ENCODE data around the gene LMBR1L.

The LMBR1L gene

DNA sequence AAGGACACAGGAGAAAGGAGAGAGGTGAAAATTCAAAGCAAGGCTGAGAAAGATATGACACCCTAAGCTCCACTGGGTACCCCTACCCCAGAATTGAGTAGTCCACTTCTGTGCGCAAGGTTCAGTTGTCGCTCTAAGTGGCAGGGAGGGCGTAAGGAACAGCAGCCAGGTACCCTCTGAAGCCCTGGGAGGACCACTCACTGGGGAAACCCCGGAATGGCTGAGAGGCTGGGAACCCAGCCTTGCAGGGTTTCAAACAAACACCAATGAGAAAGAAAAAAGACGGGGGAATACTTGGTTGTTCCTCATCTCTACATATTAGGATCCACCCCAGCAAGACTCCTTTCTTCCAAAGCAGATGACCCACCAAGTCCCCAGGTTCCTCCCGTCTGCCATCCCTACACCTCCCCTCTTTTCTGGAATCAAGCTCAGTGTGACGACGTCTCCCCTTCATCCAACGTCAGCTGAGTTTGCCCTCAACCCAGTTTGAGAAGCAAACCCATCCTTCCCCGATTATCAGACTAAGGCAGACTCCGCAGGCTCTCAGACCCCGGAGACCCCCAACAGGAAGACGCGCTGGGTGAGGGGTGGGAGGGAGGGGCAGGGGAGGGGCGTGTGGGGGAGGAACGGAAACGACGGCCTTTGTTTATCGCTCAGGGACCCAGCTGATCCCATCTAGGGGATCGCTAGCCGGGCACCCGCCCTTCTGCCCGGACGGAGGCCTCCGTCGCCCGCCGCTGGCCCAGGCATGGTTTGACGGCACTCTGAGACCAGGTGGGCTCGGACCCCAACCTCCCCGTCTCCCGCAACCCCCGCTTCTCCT lies 795 bp downstream of the LMBR1L start:
- no peak for DNase-seq

DNA sequence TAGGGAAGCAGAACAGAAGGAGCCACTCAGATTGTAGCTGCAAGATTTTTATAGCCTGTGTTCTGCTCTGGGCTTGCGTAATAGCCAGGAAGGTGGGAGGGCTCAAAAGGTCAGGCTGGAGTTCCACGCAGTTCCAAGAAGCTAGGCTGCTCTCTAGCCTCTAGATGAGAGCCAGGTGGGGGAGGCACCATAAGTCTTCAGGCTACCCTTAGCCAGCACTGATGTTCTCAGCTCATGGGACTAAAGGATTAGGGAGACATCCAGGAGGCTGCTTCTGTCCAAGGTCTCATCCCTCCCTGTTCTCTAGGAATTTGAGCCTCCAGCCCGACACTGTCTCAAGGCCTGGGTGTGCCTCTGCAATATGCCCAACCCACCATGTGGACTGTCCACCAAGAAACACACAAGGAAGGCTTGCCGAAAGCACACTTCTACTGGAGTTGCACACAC lies 1.7 kb downstream of the LMBR1L start:
- DNase-seq = no peak

DNA sequence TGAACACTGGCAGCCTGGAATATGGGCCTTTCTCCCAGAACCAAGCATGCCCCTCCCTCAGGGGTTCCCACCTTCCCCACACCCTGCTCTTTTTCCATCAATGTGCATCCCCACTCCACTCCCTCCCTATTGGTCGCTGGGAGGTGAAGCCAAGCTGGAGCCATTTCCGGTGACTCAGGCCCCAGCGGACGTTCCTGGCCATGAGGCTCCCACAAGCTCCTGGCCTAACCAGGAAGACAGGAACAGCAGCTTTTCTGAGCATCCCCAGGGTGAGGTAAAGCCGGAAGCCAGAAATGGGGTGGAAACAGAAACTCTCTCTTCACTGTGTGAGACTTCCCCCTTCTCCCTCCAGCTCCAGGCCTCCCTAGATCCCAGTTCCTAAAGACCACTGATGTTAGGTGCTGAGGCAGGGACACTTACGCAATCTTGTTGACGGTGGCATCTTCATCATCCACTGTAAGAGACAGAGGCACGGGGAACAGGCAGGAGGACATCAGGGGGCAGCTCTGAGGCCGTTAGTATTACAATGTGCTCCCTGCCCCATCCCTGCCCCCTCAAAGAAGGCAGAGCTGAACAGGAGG lies 5.1 kb downstream of the LMBR1L start:
- no peak for DNase-seq

DNA sequence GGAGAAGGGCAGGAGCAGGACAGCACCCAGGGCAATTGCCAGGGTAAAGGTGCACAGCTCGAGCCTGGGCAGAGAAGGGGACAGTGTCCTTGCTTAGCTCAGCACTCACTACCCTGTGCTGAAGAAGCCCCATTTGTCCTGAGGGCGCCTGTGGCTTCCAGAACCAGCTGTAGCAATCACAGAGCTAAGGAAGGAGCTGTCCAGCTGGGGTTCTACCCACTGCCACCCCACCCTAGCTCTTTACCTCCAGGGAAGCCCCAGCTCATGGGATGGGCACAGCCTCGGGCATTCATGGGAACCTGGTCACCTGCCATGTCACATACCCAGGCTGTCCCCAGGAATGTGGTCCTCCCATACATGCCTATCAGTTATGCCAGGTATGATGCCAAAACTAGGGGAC lies 5.8 kb downstream of the LMBR1L start:
- DNase-seq = no peak

DNA sequence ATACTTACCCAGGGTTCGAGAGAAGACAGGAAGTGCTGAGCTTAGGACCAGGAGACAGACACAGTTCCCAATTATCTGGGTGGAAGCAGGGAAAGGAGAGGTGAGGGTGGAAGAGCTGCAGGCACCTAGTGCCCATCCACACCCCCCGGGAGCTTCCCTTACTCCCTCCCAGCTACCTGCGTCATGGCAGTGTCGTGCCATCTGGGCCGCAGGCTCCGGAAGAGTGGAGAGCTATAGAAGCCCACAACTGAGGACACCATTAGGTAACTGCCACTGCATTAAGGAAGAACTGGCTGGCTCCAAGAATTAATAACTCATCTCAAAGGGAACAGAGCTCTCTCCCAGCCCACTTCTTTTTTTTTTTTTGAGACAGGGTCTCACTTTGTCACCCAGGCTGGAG lies 10.3 kb downstream of the LMBR1L start:
- DNase-seq = no peak

DNA sequence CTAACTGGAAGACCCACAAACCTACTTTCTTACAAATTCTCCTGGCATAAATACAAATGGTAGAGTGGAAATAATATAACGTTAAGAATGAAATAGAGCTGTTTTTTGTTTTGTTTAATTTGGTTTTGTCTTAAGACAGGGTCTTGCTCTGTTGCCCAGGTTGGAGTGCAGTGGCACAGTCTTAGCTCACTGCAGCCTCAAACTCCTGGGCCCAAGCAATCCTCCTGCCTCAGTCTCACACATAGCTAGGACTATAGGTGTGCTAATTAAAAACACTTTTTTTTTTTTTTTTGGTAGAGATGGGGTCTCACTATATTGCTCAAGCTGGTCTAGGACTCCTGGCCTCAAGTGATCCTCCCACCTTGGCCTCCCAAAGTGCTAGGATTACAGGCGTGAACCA lies 11.9 kb downstream of the LMBR1L start:
- no peak for DNase-seq

DNA sequence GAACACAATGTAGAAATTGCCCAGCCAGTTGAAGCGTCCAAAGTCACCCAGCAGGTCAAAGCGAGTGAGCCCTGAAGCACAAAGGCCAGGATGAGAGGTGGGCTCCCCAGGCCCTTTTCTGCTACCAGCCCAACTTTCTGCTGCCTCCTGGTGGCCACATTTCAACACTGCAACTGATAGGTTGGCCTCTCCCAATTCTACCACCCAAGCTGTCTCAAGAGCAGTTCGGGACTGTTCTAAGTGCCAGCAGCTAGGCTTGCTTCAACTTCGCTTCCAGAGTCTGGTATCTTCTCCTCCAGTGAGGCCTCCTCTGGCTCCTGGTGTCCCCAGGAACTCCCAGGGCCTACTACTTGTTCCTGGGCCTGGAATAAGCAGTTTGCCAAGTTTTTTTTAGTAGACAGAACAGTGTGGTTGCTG lies 12.6 kb downstream of the LMBR1L start:
- peak; percentile 74 to 75 for DNase-seq

DNA sequence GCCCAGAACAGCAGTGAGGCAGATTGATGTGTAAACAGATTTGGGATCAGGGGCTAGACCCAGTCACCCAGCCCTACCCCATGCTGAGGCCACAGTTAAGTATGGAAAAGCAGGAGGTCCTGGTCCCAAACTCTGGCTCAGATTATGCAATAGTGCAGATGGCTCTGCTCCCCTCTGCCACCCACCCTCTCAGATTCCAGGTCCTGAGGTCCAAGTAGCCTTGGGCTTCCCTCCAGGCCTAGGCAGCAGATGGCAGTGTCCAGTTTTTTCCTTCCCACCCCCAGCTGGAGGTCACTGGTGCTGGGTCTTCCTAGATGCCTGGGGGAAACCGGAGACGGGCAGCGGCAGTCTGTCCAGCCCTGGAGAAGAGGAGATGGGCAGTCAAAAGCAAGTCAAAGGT lies 13.3 kb downstream of the LMBR1L start:
- no peak for DNase-seq

DNA sequence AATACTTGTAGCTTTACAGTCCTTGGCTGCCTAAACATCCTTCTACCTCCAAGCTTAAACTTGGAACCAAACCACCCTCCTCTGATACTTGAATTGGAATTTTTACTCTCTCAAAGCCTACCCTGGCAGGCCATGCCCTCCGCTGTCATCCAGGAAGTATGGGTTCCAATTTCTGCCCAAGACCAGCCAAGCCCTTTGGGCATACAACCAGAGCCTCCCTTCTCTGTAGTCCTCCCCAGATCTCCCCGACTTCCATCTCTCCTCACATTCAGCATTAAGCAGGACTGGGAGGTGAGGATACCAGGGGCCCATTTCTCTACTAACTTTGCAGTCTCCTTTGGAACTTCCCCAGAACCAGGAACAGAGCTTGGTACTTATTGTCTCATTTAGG lies 15.7 kb downstream of the LMBR1L start:
- no peak for DNase-seq

DNA sequence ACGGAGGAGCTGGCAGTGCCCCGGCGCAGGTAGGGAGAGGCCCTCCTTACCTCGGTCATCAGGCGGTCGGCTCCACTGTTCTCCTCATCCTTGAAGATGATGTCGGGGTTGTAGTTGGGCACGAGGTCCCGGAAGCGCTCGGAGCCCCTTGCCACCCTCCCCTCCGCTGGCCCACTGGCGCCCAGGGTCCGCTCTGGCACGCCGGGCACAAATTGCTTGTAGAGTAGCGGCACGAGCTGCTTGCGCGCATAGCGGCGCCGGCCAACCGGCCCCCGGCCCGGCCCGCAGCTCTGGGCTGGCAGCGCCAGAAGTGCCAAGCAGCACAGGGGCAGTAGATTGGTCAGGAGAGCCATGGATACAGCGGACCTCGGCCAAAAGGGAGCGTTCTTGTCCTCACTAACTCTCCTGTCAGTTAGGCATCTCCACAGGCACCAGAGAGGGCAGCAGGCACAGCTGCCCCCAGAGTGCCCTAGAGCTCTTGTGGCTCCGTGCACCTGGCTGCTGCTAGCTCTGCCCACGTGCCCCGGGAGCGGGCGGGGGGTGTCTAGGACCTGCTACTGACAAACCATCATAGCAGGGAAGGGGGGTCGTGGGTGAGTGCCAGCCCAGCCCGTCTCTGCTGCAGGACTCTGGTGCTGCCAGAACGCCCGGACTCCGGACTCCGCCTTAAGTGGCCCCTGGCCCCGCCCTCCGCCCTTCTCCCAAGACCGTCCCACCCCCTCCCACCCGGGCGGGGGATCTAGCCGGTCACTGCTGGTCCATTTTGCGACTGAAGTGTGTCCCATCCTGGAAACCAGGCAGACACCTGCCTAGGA lies 16.3 kb downstream of the LMBR1L start, which contains the start of gene DHH:
Gene DHH (minus strand): TSS at position 642 of the 815 bp plus-strand sequence. CDS start 289 bp downstream, at position 353.
- DNase-seq = peak in 1 of 2 experiments; percentile 10

DNA sequence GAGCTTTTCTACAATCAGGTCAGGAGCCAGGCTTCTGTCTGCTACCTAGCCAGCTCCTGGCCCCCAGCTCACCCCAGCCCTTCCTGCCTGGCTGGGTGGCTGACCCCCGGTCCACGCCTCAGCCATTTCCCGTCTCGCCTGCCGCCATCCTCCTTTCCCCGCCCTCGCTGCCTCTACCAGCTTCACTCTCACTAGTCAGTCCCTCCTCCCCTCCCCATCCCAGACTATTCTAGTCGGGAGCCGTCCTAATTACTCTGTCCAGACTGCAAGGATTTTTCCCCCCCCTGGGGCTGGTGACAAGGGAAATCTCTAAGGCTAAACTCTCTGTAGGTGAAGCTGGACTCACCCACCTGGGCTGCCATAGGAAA lies 16.9 kb downstream of the LMBR1L start:
- no peak for DNase-seq

DNA sequence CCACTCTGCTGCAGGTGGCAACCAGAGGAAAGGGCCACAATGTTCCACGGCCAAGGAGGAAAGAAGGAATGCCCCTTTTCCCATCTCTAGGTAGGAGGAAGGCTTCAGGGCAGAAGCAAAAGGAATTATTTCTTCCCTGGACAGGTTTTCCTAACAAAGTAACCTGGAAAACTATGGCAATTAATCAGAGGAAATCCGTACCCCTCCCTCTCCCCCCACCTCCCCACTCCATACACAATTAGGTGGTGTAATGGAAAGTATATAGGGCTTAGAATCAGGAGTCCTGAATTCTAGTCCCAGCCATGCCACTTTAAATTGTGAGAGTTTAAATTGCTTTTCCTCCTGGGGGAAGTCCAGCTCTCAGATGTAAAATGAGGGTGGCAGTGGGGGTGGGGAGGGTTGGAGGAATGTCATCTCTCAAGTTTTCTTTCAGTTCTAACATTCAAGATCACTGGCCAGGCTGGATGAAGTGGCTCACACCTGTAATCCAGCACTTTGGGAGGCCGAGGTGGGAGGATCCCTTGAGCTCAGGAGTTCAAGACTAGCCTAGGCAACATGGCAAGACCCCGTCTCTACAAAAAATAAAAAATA lies 17.7 kb downstream of the LMBR1L start:
- no peak for DNase-seq

DNA sequence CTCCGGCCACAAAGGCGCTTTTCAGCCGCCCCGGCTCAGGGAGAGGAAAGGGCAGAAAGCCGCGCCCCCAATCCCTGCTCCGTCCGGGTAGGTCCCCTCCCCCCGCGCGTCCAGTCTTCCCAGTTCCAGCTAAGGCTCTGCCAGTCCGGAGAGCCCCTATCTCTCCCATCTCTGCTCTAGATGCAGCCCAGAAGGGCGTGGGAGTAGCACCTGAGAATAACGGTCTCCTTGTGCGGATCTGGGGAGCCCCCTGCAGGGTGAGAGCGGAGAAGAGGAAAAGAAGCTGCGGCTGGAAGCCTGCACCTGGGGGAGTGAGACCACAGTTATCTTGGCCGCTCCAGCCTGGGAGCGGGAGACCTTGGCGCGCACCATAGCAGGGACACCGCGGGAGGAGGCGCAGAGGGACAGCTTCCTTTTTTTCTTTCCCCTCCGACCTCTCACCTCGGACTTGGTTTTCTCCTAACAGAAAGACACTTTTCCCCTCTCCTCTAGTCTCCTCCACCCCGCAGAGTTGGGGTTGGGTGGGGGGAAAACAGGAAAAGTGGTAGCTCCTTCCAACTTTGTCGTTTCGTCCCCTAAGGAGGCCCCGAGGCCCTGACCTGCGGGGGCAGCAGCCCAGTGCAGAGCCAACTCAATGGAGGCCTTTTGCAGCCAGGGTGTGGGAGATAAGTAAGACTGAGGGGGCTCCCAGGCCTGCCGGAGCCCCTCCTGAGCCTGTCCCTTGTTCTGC lies 18.4 kb downstream of the LMBR1L start:
- peak; percentile 68 to 76 for DNase-seq

DNA sequence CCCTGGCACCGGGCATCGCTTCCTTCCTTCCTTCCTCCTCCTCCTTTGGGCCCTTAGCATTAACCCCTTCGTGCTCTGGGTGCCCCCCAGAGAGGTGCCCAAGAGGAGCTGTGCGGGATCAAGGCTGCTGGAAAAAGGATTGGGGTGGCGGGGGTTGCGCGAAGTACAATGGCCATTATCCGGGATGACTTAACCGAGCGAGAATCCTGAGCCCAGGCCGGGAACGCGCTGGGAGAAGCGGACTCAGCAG lies 18.9 kb downstream of the LMBR1L start:
- no peak for DNase-seq

DNA sequence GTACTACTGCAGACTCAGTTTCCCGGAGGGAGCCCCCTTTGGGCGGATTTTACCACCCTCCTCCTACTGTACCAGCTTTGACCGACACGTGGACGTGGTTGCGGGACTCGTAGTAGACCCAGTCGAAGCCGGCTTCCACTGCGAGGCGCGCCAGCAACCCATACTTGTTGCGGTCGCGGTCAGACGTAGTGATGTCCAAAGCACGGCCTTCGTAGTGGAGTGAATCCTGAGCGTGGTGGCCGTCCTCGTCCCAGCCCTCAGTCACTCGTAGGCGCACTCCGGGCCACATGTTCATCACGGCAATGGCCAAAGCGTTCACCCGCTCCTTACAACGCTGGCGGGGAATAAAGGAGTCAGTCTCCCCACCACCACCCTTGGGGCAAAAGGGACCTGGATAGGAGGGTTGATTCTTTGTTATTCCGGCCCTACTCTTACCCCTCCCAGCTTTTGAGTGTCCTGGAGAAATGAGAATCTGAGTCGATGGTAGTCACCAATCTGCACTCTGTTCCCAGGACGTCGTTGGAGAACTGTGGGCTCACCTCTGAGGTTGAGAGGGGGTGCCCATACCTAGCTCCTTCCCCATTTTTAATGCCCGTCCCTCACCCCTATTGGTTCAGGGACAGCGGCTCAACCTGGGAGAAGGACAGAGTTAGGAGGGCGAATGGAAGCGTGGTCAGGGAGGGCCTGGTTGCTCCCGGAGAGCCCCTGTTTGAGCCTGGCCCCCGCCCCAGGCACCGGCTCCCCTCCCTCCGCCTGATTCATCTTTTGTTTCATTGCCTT lies 19.4 kb downstream of the LMBR1L start:
- peak in 1 of 2 experiments; percentile 10 for DNase-seq

DNA sequence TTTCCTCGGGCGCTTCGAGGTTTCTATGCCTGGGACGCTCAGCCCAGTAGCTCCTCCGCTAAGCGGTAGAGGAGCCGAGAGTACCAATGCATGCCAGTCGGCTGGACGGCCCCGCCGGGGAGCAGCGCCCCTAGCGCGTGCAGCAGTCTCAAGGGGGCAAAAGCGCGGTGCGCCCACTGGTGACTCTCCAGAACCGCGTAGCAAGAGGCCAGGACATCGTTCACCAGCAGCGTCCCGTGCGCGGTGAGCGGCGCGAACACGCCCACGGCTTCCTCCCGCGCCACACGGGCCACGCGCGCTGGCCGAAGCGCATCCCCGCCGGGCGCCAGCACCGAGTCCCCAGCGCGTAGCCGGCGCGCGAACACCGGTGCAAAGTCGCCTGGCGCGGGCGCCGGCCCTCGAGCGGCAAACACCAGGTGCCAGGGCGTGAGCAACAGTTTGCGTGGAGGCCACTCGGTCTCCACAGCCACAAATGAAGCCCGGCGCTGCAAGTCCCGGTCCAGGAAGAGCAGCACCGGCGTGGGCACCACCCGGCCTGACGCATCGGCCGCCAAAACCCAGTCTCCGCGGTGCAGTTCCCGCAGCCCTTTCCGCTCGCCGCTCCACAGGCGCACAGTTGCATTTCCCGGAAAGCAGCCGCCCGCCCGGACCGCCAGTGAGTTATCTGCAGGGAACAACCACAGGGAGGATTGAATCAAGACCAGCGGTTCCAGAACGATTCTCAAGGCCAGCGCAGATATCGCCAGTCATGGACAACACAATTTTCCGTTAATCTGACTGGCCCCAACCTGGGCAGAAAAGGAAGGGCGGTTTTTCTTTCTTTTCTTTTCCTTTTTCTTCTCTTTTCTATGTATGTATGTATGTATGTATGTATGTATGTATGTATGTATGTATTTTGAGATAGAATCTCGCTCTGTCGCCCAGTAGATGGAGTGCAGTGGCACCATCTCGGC lies 20.6 kb downstream of the LMBR1L start:
- DNase-seq = peak; percentile 46 to 53

DNA sequence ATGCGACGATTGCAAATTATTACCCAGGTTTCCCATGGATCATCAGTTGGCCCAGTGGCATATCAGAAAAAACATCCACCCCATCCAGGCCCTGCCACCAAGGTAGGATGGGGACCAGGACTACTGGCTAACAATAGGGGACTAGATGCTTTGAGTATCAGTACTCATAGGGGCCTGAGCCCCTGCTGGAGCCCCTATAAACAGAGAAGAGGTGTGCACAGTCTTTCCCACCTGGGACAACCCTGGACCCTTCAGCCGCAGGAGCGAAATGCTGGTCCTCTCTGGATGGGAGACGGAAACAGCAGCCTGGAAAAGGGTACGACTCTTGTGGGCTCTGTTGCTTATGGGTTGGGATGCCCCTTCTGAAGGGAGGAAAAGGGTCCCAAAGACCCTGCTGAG lies 21.7 kb downstream of the LMBR1L start:
- DNase-seq = no peak

DNA sequence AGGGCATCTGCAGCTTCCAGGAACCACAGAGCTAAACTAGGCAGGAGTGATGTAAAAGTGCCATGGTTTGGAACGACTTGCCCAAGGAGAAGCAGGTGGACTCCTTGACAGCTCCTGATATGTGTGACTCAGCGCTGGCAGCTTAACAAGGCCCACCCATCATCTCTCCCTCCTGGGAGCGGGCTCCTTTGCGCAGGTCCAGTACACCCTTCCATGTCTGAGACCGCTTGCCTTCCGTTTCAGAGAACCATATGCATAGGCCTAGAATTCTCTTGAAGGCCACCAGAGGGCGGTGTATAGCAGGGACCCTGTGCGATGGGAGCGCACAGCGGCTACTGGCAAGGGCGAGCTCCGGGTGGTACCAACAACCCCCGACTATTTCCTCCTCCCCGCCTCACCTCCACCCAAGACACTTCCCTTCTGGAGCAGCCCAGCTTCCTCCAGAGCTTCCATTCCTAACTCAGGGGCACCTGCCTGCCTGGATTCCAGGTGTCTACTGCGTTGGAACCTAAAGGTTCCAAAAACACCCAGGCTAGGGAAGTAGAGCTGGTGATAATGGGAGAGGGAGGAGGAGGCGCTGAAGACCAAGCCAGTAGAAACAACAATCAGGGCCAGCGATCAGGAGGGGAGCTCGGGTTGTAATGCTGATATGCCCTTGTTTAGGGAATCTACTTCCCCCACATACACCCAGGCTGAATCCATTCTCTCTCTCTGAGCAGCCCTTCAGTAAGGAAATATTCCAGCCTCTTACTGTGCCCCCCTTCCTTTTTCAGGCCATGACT lies 22.3 kb downstream of the LMBR1L start:
- DNase-seq = peak; percentile 61 to 75

DNA sequence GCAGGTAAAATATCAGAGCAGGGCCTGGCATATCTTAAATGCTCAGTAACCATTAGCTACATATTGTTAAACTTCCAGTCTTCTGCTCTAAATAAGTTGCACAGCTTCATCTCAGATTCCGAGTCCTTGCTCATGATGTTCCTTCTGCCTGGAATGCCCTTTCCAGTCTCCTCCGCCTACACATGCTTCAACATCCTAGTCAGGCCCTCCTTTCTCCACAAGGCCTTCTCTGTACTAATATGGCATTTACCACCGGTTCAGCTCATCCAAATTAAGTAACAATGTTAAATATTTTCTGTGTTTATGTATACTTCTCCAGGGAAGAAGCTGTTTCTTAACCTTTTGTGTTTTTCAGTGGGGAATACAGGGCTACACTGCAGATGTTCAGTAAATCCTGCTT lies 24.5 kb downstream of the LMBR1L start:
- DNase-seq = no peak

DNA sequence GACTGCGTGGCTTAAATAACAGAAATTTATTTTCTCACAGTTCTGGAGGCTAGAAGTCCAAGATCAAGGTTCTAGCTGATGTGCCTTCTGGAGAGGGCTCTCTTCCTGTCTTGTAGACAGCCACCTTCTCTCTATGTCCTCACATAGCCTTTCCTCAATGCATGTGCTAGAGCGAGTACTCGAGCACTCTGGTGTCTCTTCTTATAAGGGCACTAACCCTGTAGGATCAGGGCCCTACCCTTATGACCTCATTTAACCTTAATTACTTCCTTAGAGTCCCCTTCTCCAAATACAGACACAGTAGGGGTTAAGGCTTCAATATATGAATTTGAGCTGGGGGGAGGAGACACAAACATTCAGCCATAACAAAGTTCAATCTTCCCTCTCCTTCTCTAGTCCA lies 26.2 kb downstream of the LMBR1L start:
- no peak for DNase-seq
